Erythroblast (primary cell): ENCODE results near the gene DSE.

Experiments
- GATA1 ChIP-seq: IDR thresholded peaks from 2 replicates; pipeline ENCODE4 v1.6.1; 2011; ENCODE audit warnings: low read depth, mild to moderate bottlenecking, control low read depth, low read length, moderate library complexity
- POLR2A ChIP-seq: IDR thresholded peaks from 2 replicates; pipeline ENCODE4 v1.6.1; 2011; ENCODE audit warnings: mild to moderate bottlenecking, low read length

- no peak for TF ChIP-seq POLR2A
- no peak for TF ChIP-seq GATA1
Measured at GRCh38 chr6:116450185-116450710, 79.5 kb downstream of the DSE start.
